PC-9 (cell line): ENCODE data around the gene PUS1. TPM values are rescaled to one million over a fixed set of nuclear protein-coding genes. Genes with fewer than 3 reads are reported as not detected.
"Not testable (repeated sequence)": the region's sequence is repeated elsewhere in the genome, so short reads cannot be mapped to it uniquely, and the experiment has no call there.

Experiments
- BruUV-seq: library from RNA; stranded (reverse); fragments of 400-500 nt; replicated peaks from 2 replicates; lab custom pipeline; 2021; lab: Mats Ljungman, UMichigan
- CTCF ChIA-PET: fragments of 300-600 bp; sonication (Branson Sonifier 250); formaldehyde crosslinking; loops from one replicate; lab custom pipeline; 2022; ENCODE audit warnings: antibody characterized with exemption; lab: Charles Lee
- POLR2A ChIA-PET: fragments of 300-600 bp; sonication (Branson Sonifier 250); formaldehyde crosslinking; loops from one replicate; lab custom pipeline; 2022; ENCODE audit warnings: antibody characterized with exemption; ENCODE audit not compliant: unreplicated experiment; lab: Charles Lee
- DNase-seq, 2 experiments: peaks; one replicate each; pipeline versions ENCODE4 v3.0.0 to v3.0.0-alpha.2; 2015 to 2022; ENCODE audit warnings: mixed read lengths in 1 of 2
- H2AFZ ChIP-seq: fragments of 200-600 bp; sonication (generic); 2 replicates; pipeline ENCODE4 v1.8.1; 2017; ENCODE audit warnings: antibody characterized with exemption
- H3F3A ChIP-seq: fragments of 200-600 bp; sonication (generic); 2 replicates; pipeline ENCODE4 v1.8.1; 2017; ENCODE audit warnings: antibody characterized with exemption, mild to moderate bottlenecking, low read depth; ENCODE audit not compliant: insufficient read depth
- H3K27ac ChIP-seq: fragments of 200-600 bp; sonication (generic); 2 replicates; pipeline ENCODE4 v1.6.1; 2016; ENCODE audit warnings: mixed run types
- H3K27me3 ChIP-seq: fragments of 200-600 bp; sonication (generic); 2 replicates; pipeline ENCODE4 v1.6.1; 2016; ENCODE audit warnings: low read depth, mixed run types; ENCODE audit not compliant: insufficient read depth
- H3K36me3 ChIP-seq: fragments of 200-600 bp; sonication (generic); 2 replicates; pipeline ENCODE4 v1.6.1; 2016; ENCODE audit warnings: low read depth, mixed run types
- H3K4me1 ChIP-seq: fragments of 200-600 bp; sonication (generic); replicated peaks from 2 replicates; pipeline ENCODE4 v1.6.1; 2016; ENCODE audit warnings: mixed run types; ENCODE audit not compliant: insufficient read depth
- H3K4me2 ChIP-seq: fragments of 200-600 bp; sonication (generic); 2 replicates; pipeline ENCODE4 v1.6.1; 2017; ENCODE audit warnings: mixed run types
- H3K4me3 ChIP-seq: fragments of 200-600 bp; sonication (generic); 2 replicates; pipeline ENCODE4 v1.6.1; 2016; ENCODE audit warnings: mixed run types
- H3K79me2 ChIP-seq: fragments of 200-600 bp; sonication (generic); 2 replicates; pipeline ENCODE4 v1.6.1; 2017; ENCODE audit warnings: low read depth, mixed run types
- H3K9me2 ChIP-seq: fragments of 200-600 bp; sonication (generic); 2 replicates; pipeline ENCODE4 v1.8.1; 2017; ENCODE audit warnings: mild to moderate bottlenecking; ENCODE audit not compliant: insufficient read depth
- H3K9me3 ChIP-seq: fragments of 200-600 bp; sonication (generic); 2 replicates; pipeline ENCODE4 v1.8.1; 2016; ENCODE audit warnings: low read depth; ENCODE audit not compliant: insufficient read depth
- H4K20me1 ChIP-seq: fragments of 200-600 bp; sonication (generic); 2 replicates; pipeline ENCODE4 v1.8.1; 2017; ENCODE audit not compliant: insufficient read depth
- CTCF ChIP-seq: fragments of 200-600 bp; sonication (generic); conservative IDR thresholded peaks from 2 replicates; pipeline ENCODE4 v1.6.1; 2017; ENCODE audit warnings: mixed run types, antibody characterized with exemption, mild to moderate bottlenecking, moderate library complexity
- EZH2 ChIP-seq: fragments of 200-600 bp; sonication (generic); IDR thresholded peaks from 2 replicates; pipeline ENCODE4 v1.8.0; 2017; ENCODE audit warnings: antibody characterized with exemption, low read depth
- intact Hi-C: fragments of 100-400 bp; cut with micrococcal nuclease; formaldehyde crosslinking; loops from one replicate; pipeline ENCODE4 v1.10.0; 2022; ENCODE audit not compliant: unreplicated experiment
- total RNA-seq: library from RNA; stranded (reverse); gene quantifications from 2 replicates; pipeline ENCODE4 v1.2.3, GENCODE V29; 2021

PUS1 gene
- total RNA-seq, 1 experiment from 2014 or later: 37.0 TPM

- H3F3A ChIP-seq: peaks cover 30% of the 10 kb centered on the region
- CTCF ChIA-PET: no interaction called here
- BruUV-seq: no TSS peak
- peaks cover 19% of the 10 kb centered on the region for H4K20me1 ChIP-seq
- DNase-seq: no peak
- H3K79me2 ChIP-seq: peaks cover 31% of the 10 kb centered on the region
- H3K27ac ChIP-seq: no peak overlapping the region
- TF ChIP-seq EZH2: no peak
- no peak for TF ChIP-seq CTCF
- peaks cover 7% of the 10 kb centered on the region; the same call in 1 of the 2 replicates for H3K4me1 ChIP-seq
- POLR2A ChIA-PET: no interaction called here
- H3K36me3 ChIP-seq: 0 out of 2 replicates have a peak, but pooled peaks cover under 1% of the 10 kb centered on the region
- H3K4me3 ChIP-seq: no peak overlapping the region
- no peaks in the 10 kb centered on the region for H3K27me3 ChIP-seq
- H3K4me2 ChIP-seq: no peak overlapping the region
- no peak overlapping the region for H2AFZ ChIP-seq
- no peaks in the 10 kb centered on the region for H3K9me2 ChIP-seq
- H3K9me3 ChIP-seq: no peaks in the 10 kb centered on the region
- intact Hi-C loops: loop anchor here (2.0 kb wide), 2 partner anchors 19 to 51 kb away; partner anchors contain the start of gene PUS1
Measured at GRCh38 chr12:131948166-131948712, 19.2 kb downstream of the PUS1 start.

GRCh38 chr12:131948713-131949430 lies 19.8 kb downstream of the PUS1 start:
- intact Hi-C loops: loop anchor here (1.0 to 2.0 kb wide), 4 partner anchors 20 to 98 kb away; partner anchors contain the start of gene PUS1
- H3K9me2 ChIP-seq, CTCF ChIA-PET, H3K9me3 ChIP-seq, H3K4me1 ChIP-seq, H3K27ac ChIP-seq, DNase-seq, BruUV-seq, H3K27me3 ChIP-seq, H3K36me3 ChIP-seq: not testable (repeated sequence)
- peaks cover 30% of the 10 kb centered on the region for H3F3A ChIP-seq
- POLR2A ChIA-PET: interaction anchor here (0.5 to 0.6 kb wide), 2 partner anchors 21 to 240 kb away, joined by 4 to 15 read pairs; no protein-coding TSS in a partner anchor
- H3K4me3 ChIP-seq: peak overlapping the region; percentile 94
- peaks cover 38% of the 10 kb centered on the region for H3K79me2 ChIP-seq
- peak overlapping the region; percentile 79 for H3K4me2 ChIP-seq
- H2AFZ ChIP-seq: peak overlapping the region; percentile 77
- peaks cover 25% of the 10 kb centered on the region for H4K20me1 ChIP-seq

GRCh38 chr12:131949431-131950181 lies 20.5 kb downstream of the PUS1 start, which contains the start of gene EP400:
EP400 (plus strand) TSS chr12:131949942; CDS start chr12:131960620, 10,678 bp downstream.
- ChIA-PET POLR2A (no interaction called here), CTCF (no interaction called here)
- Histone ChIP-seq H3K9me2 (no peaks in the 10 kb centered on the region), H3K9me3 (no peaks in the 10 kb centered on the region), H3K79me2 (peaks cover 45% of the 10 kb centered on the region), H3K4me3 (peak within 1 kb of the TSS; percentile 94), H3K27ac (0 out of 2 replicates have a peak within 1 kb of the TSS, but pooled peaks have one; percentile 15), H4K20me1 (peaks cover 30% of the 10 kb centered on the region), H3K27me3 (no peaks in the 10 kb centered on the region), H3F3A (peaks cover 26% of the 10 kb centered on the region), H2AFZ (peak within 1 kb of the TSS; percentile 83), H3K36me3 (0 out of 2 replicates have a peak, but pooled peaks cover 4% of the 10 kb centered on the region), H3K4me1 (peaks cover 7% of the 10 kb centered on the region; the same call in 1 of the 2 replicates), H3K4me2 (peak within 1 kb of the TSS; percentile 79)
- intact Hi-C loops: loop anchor here (1.0 to 2.0 kb wide), 4 partner anchors 21 to 98 kb away; partner anchors contain the start of gene PUS1
- TF ChIP-seq CTCF (no peak; the same call in 1 of the 2 replicates), EZH2 (no peak)
- no TSS peak for BruUV-seq
- peak; percentile 81 to 92 for DNase-seq
